IPS-11a (cell line): ENCODE measurements around the gene YJU2.
"Not testable (repeated sequence)": the region's sequence is repeated elsewhere in the genome, so short reads cannot be mapped to it uniquely, and the experiment has no call there.

ENCODE experiments used
- H3K4me3 ChIP-seq: one replicate; pipeline ENCODE4 v1.5.1; 2013; ENCODE audit warnings: low read depth, low read length, control low read depth

YJU2 gene

DNA sequence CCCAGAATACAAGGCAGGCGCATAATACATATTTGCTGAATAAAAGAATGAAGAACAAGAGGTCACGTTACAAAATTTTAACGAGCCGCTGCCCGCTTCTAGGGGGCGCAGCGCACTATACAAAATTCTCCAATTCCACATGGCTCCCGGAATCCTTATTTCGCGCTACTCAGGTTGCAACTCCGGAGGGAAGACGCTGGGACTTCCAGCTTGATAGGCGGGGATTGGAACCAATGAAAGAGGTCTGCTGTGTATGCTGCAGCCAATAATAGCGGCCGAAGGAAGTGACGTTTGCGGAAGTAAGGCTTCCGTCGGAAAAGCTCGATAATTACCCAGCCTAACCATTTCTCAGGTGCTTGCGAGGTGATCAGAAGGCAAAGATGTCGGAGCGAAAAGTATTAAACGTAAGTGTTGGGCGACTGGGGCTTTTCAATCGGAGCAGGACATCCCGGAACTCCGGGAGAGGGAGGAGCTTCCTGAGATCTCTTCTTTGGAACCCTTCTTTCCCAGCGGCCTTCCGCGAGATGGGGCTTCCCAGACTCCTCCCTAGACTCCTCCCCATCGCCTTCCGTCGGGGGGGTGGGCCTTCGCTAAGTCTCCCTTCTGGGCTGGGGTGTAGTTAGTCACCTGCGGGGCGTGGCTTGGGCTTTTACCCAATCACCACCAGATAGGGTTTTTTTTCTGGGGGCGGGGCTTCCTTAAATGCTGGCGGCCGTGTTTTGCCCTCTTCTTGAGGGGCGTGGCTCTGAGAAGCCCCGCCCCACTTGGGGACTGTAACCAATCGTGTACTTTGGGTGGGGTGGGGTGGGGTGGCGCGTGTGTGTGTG is at the start of gene YJU2:
Gene YJU2 (plus strand): TSS at position 314 of the 827 bp plus-strand sequence. CDS start 67 bp downstream, at position 381.
- peak within 1 kb of the TSS; percentile 97 for H3K4me3 ChIP-seq

DNA sequence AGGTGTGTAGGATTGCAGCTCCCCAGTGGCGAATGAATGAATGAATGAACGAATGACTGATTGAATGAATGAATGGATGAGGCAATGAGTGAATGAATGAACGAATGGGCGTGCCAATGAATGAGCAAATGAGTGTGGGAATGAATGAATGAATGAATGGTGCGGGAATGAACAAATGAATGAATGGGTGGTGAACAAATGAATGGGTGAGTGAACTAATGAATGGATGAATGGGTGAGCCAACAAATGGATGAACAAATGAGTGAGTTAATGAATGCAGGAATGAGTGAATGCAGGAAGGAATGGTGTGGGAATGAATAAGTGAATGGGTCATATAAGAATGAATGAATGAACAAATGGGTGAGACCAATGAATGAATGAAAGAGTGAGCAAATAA is 49.7 kb upstream of the YJU2 start:
- H3K4me3 ChIP-seq, result no peak overlapping the region

DNA sequence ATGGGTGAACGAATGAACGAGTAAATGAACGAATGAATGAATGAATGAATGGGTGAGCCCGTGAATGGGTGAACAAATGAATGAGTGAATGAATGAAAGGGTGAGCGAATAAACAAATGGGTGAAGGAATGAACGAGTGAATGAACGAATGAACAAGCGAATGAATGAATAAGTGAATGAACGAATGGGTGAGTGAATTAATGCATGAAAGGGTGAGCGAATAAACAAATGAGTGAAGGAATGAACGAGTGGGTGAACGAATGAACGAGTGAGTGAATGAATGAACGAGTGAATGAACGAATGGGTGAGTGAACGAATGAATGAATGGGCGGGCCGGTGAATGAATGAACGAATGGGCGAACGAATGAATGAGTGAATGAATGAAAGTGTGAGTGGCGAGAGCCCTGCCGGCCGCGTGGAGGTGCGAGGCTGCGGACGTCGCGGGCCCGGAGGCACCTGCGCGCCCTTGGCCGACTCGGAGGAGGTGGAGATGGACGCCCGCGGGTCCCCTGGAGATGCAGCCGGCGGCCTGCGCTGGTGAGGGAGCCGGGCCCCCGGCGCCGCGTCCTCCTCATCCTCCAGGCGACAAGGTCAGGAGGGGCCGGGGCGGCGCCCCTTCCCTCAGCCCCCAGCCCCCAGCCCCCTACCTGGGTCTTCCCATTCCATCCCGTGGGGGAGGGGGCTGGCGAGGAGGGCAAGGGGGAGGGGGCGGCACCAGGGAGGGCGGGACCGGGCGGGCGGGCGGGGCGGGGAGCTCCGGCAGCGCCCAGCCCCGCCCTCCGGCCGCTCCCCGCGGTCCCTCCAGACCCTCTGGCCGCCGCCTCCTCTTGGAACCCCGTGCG is 49.0 kb upstream of the YJU2 start:
- peak overlapping the region; percentile 41 for H3K4me3 ChIP-seq

DNA sequence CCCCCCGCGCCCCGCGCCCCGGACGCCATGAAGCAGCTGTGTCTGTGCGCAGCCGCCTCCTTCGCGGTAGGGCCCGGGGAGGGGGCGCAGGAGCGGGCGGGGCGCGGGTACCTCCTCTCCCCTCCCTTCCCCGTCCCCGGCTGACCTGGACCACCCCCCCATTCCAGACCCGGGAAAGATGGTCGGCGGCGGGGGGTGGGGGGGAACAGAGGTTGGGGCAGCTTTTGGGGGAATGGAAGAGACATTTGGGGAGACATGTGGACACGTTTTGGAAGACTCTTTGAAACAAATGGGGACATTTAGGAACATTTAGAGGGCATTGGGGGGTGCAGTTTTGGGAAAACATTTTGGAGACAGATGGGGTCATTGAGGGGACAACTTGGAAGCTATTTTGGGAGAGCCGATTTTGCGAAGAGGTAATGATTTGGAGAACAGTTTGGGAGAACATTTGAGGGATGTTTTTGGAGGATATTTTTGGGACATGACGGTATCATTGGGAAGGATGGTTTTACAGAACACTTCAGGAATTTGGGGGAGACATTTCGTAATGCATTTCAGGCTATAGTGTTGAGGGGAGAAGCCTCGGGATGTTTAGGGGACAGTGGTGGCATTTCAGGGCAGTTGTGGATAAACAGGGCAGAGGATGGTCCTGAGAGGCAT is 48.3 kb upstream of the YJU2 start:
- peak overlapping the region; percentile 29 for H3K4me3 ChIP-seq

DNA sequence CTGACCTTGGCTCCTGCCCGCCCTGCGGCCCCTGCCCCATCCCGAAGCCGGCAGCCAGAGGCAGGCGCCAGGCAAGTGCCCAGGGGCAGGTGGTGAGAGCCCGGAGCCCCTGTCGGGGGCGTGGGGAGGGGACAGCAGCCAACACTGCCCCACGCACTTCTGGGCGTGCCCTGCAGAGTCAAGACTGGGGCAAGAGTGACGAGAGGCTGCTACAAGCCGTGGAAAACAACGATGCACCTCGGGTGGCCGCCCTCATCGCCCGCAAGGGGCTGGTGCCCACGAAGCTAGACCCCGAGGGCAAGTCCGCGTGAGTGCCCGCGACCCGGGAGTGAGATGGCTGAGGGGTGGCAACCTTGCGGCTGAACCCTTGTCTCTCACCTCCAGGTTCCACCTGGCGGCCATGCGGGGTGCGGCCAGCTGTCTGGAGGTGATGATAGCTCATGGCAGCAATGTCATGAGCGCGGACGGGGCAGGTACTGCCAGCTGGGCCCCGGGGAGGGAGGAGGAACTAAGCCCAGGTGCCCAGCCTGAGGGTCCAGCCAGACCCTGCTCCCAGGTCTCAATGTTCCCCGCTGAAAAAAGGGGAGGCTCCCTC is 47.1 kb upstream of the YJU2 start:
- H3K4me3 ChIP-seq, result no peak overlapping the region

DNA sequence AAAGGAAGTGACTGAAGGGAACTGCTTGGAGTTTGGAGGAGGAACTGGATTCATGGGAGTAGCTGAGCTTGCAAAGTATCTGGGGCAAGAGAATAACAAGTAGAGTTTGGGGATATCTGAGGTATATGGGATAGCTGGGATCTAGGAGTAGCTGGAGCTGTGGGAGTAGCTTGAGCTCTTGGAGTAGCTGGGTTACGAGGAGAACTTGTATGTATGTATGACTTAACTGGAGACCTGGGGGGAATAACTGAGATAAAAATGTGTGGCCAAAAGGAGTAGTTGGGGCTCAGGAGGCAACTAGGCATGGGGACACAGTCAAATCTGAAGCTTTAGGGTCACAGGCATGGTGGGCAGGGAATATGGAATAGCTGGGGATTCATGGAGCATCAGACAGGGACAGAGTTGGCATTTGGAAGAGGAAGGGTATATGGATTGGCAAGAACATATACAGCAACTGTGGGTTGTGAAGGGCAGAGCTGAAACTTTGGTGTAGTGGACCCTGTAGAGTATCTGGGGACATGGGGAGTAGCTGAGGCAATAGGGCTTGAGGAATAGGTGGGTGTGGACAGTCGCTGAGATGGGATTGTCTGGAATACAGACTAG is 45.8 kb upstream of the YJU2 start:
- no peak overlapping the region for H3K4me3 ChIP-seq

DNA sequence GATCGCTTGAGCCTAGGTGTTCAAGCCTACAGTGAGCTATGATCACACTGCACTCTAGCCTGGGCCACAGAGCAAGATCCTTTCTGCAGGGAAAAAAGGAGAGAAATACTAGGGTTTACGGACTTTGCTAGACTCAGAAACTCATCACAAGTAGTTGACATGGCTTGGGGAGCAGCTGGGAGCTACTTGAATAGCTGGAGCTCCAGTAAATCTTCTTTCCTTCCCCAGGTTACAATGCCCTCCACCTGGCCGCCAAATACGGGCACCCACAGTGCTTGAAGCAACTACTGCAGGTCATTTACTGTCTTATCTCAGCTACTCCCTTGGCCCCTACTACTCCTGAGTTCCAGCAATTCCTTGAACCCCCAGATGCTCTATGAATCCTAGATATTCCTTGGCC is 45.1 kb upstream of the YJU2 start:
- no peak overlapping the region for H3K4me3 ChIP-seq

DNA sequence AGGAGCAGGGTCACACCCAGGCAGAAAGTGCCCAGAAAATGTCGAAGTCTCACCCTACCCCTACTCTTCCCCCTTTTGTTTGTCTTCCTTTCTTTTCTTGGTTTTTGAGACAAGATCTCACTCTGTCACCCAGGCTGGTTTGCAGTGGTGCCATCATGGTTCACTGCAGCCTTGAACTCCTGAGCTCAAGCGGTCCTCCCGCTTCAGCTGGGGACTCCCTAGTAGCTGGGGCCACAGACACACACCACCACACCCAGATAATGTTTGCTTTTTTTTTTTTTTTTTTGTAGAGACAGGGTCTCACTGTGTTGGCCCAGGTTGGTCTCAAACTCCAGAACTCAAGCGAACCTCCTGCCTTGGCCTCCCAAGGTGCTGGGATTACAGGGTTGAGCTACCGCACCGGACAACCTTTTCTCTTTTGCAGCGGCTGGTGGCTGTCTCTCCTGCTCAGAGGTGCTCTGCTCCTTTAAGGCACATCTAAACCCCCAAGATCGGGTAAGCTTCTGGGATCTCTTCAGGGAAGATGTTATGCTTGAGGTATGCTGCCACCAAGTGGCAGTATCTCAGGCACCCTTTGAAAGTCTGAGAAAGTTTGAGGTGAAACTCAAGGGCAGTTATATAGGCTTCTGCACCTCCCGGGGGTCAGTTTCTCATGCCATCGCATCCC is 39.9 kb upstream of the YJU2 start:
- H3K4me3 ChIP-seq, result no peak overlapping the region

DNA sequence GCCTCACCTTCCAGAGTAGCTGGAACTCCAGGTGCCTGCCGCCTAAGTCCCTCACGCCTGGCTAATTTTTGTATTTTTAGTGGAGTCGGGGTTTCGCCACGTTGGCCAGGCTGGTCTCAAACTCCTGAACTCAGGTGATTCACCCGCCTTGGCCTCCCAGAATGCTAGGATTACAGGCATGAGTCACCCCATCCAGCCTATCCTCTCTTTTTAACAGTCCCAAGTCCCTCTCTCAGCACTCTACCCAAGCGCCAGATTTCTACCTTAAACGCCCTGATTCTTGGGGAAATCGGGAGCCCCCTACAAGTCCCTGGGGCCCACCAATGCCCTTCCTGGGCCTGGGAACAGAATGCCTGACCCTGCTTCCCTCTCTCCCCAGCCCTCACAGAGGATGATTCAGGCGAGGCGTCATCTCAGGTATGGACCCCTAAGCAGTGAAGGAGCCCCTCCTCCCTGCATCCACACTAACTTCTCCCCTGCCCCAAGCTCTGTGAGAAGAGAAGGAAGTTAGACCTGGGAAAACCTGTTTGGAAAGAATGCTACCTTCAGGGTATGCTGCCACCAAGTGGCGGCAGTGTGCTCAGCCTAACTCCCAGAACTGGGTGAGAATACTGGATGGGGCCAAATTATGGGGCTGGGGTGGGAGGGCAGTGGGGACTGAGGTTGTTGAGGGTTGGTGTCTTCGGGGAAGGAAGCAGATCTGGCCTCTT is 38.3 kb upstream of the YJU2 start:
- H3K4me3 ChIP-seq, result no peak overlapping the region

DNA sequence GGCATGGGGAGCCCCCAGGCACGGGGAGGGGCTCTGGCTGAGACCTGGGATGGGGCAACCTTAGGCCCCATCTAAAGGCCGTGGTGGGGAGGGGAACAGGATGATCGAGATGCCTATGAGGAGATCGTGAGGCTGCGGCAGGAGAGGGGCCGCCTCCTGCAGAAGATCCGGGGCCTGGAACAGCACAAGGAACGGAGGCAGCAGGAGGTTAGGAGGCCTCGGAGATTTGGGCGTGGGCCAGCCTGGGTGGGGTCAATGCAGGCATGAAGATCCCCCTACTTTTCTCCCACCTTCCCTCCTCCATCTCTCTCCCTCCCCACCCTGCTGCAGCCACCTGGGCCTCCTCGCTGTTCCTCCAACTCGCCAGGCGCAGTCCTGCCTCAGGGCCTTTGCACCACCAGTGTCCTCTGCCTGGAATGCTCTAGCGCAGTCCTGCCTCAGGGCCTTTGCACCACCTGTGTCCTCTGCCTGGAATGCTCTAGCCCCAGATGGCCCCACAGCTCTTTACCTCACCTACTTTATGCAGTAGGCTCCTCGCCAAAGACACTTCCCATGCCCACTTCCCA is 36.6 kb upstream of the YJU2 start:
- H3K4me3 ChIP-seq, result no peak overlapping the region

DNA sequence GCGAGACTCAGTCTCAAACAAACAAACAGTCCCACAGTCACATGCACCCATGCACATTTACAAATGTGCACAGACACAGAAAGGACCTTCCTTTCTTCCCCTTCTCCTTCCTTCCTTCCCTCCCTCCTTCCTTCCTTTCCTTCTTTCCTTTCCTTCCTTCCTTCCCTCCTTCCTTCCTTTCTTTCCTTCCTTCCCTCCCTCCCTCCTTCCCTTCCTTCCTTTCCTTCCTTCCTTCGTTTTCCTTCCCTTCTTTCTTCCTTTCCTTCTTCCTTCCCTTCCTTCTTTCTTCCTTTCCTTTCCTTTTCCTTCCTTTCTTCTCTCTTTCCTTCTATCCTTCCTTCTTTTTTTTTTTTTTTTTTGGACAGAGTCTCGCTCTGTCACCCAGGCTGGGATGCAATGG is 33.8 kb upstream of the YJU2 start:
- no peak overlapping the region for H3K4me3 ChIP-seq

DNA sequence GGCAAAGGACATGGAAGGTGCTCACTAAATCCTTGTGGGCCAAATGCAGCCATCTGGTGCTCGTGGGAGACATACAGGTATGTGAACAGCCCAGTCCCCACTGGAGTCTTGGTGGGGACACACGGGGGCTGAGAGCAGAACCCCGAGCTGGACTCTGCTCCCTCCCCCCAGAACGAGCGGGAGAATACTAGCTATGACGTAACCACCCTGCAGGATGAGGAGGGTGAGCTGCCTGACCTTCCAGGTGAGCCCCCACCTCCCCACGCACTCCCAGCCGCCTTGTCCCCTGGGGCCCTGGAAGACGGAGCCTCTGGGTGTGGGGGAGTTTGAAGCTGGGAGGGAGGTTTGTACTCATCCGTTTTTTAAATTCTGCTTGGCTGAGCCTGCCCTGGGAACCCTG is 31.1 kb upstream of the YJU2 start:
- H3K4me3 ChIP-seq, result no peak overlapping the region

DNA sequence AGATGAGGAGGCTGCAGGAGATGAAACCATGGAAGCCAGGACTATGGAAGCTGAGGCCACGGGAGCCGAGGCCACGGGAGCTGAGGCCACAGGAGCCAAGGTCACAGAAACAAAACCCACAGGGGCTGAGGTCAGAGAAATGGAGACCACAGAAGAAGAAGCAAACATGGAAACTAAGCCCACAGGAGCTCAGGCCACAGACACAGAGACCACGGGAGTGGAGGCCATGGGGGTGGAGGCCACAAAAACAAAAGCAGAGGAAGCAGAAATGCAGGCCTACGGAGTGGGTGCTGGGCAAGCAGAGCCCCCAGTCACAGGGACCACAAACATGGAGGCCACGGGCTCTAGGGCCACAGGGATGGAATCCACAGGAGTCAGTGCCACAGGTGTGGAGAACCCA is 30.0 kb upstream of the YJU2 start:
- no peak overlapping the region for H3K4me3 ChIP-seq

DNA sequence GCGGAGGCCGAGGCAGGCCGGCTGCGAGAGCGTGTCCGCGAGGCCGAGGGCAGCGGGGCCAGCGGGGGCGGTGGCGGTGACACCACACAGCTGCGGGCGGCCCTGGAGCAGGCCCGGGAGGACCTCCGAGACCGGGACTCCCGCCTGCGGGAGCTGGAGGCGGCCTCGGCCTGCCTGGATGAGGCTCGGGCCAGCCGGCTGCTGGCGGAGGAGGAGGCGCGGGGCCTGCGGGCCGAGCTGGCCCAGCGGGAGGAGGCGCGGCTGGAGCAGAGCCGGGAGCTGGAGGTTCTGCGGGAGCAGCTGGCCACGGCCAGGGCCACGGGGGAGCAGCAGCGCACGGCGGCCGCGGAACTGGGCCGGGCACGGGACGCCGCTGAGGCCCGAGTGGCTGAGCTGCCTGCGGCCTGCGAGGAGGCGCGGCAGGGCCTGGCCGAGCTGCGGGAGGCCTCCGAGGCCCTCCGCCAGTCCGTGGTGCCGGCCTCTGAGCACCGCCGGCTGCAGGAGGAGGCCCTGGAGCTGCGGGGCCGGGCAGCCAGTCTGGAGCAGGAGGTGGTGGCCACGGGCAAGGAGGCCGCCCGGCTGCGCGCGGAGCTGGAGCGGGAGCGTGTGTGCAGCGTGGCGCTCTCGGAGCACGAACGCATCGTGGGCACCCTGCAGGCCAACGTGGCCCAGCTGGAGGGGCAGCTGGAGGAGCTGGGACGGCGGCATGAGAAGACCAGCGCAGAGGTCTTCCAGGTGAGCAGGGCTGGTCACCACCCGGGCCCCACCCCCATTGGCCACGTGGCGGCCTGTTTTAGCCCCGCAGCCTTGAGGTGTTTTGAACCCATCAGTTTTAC is 29.2 kb upstream of the YJU2 start:
- no peak overlapping the region for H3K4me3 ChIP-seq

DNA sequence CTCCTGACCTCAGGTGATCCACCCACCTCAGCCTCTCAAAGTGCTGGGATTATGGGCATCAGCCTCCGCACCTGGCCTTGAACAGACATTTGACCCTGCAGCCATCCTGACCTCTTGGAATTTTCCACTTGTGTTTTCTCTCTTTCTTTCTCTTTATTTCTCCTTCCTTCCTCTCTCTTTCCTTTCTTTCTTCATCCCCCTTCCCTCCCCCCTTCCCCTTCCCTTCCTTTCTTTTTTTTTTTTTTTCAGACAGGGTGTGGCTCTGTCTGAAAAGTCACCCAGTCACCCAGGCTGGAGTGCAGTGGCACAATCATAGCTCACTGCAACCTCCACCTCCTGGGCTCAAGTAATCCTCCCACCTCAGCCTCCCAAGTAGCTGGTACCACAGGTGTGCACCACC is 28.4 kb upstream of the YJU2 start:
- H3K4me3 ChIP-seq, result not testable (repeated sequence)

DNA sequence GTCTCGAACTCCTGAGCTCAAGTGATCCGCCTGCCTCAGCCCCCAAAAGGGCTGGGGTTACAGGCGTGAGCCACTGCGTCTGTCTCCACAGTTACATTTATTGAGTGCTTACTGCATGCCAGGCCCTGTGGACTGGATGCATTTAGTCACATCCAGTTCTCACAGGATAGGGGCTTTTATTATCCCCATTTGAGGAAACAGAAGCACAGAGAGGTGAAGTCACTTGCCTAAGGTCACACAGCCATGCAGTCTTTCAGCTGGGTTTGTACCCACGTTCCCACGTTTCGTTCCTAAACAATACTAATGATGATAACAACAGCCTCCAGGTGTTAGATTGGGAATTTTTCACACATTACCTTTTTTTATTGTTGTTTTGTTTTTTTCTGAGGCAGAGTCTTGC is 26.7 kb upstream of the YJU2 start:
- H3K4me3 ChIP-seq, result no peak overlapping the region

DNA sequence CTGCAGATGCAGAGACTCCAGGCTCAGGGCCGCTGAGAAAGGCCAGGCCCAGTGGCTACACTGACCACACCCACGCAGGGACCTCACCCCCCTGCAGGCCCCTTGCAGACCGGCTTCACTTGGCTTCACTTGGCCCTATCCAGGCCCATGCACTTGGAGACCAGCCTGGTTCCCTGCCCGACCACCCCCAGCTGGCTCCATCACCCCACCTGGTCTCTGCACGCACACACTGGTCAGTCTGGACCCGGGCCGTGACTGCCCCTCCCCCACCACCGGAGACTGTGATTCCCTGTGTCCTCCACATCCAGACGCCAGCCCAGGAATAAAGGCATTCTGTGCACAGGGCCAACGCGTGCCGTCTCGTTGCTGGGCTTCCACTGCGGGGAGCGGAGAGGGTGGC is 22.4 kb upstream of the YJU2 start:
- H3K4me3 ChIP-seq, result no peak overlapping the region

DNA sequence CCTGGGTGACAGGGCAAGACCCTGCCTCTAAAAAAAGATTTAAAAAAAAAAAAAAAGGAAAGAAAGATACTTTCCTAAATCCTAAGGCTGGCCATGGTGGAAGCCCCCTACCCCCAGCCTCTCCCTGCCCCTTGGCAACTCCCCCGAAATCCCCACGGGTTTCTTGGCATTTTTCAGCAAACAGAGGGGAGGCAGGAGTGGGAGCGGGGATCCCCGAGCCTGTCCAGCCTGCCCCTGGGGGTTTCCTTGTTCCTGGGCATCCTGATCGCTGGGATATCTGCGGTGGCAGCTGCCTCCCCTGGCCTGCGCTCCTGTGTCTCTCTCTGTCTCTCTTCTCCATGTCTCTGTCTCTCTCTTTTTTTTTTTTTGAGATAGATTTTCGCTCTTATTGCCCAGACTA is 21.0 kb upstream of the YJU2 start:
- no peak overlapping the region for H3K4me3 ChIP-seq

DNA sequence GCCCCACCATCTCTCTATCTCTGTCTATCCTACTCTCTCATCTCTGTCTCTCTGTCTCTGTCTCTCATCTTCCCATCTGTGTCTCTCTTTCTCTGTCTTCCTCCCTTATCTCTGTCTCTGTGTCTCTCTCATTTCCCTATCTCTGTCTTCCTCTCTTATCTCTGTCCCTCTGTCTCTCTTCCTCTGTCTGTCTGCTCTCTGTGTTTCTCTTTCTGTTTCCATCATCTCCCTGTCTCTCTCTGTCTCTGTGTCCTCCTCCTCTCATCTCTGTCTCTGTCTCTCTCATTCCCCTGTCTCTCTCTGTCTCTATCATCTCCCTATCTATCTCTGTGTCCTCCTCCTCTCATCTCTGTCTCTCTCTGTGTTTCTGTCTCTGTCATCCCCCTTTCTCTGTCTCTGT is 19.1 kb upstream of the YJU2 start:
- no peak overlapping the region for H3K4me3 ChIP-seq
